IMR-90 (cell line): ENCODE data around the gene PTPN3. TPM values are rescaled to one million over a fixed set of nuclear protein-coding genes. Genes with fewer than 3 reads are reported as not detected.

ENCODE experiments used
- ATAC-seq: fragments of 200-7000 bp; cut with Tn5 transposase; 2 replicates; pipeline ENCODE4 v1.9.1; 2020; ENCODE audit warnings: low read depth, mild to moderate bottlenecking, moderate library complexity
- BruUV-seq: library from RNA; stranded (reverse); fragments of 400-500 nt; replicated peaks from 2 replicates; lab custom pipeline; 2021; lab: Mats Ljungman, UMichigan
- CTCF ChIA-PET: fragments of 300-600 bp; formaldehyde crosslinking; extraction: SDS; loops from one replicate; lab custom pipeline; 2021; ENCODE audit warnings: antibody characterized with exemption; lab: Yijun Ruan, JAX
- POLR2A ChIA-PET: fragments of 300-600 bp; sonication (Branson Sonifier 250); formaldehyde crosslinking; loops from one replicate; lab custom pipeline; 2022; ENCODE audit warnings: antibody characterized with exemption; ENCODE audit not compliant: unreplicated experiment; lab: Charles Lee
- DNase-seq: peaks from one replicate; pipeline ENCODE4 v3.0.0; 2013
- H2AFZ ChIP-seq: replicated peaks from 2 replicates; pipeline ENCODE3; 2013; ENCODE audit warnings: low read length, mild to moderate bottlenecking; ENCODE audit not compliant: poor library complexity
- H2AK5ac ChIP-seq: 2 replicates; pipeline ENCODE4 v1.6.1; 2013; ENCODE audit warnings: low read depth, low read length, inconsistent platforms
- H2AK9ac ChIP-seq: replicated peaks from 2 replicates; pipeline ENCODE3; 2013; ENCODE audit warnings: mild to moderate bottlenecking, low read depth, low read length, moderate library complexity; ENCODE audit not compliant: poor library complexity
- H2BK120ac ChIP-seq: 2 replicates; pipeline ENCODE4 v1.6.1; 2013; ENCODE audit warnings: low read depth, low read length, inconsistent platforms
- H2BK15ac ChIP-seq: 3 replicates; pipeline ENCODE4 v1.6.1; 2013; ENCODE audit warnings: low read depth, low read length, inconsistent platforms
- H2BK20ac ChIP-seq: 2 replicates; pipeline ENCODE4 v1.6.1; 2013; ENCODE audit warnings: low read depth, mild to moderate bottlenecking, inconsistent platforms, low read length, moderate library complexity
- H2BK5ac ChIP-seq: 2 replicates; pipeline ENCODE4 v1.6.1; 2013; ENCODE audit warnings: mild to moderate bottlenecking, low read depth, low read length, inconsistent platforms; ENCODE audit not compliant: poor library complexity, severe bottlenecking
- H3K14ac ChIP-seq: replicated peaks from 2 replicates; pipeline ENCODE4 v1.6.1; 2013; ENCODE audit warnings: low read depth, low read length, inconsistent platforms
- H3K18ac ChIP-seq: 2 replicates; pipeline ENCODE4 v1.6.1; 2013; ENCODE audit warnings: low read depth, low read length, control low read depth
- H3K23ac ChIP-seq: 2 replicates; pipeline ENCODE4 v1.6.1; 2013; ENCODE audit warnings: low read depth, low read length, inconsistent platforms
- H3K27ac ChIP-seq: 2 replicates; pipeline ENCODE4 v1.5.1; 2013; ENCODE audit warnings: mild to moderate bottlenecking, control low read depth, low read length; ENCODE audit not compliant: insufficient read depth
- H3K27me3 ChIP-seq: 2 replicates; pipeline ENCODE4 v1.6.1; 2013; ENCODE audit warnings: low read length; ENCODE audit not compliant: control insufficient read depth, insufficient read depth
- H3K36me3 ChIP-seq: 2 replicates; pipeline ENCODE4 v1.6.1; 2013; ENCODE audit warnings: low read length, mixed read lengths; ENCODE audit not compliant: control insufficient read depth, insufficient read depth
- H3K4ac ChIP-seq: 2 replicates; pipeline ENCODE4 v1.6.1; 2013; ENCODE audit warnings: low read depth, low read length, inconsistent platforms
- H3K4me1 ChIP-seq: 2 replicates; pipeline ENCODE4 v1.6.1; 2013; ENCODE audit warnings: low read length, mixed read lengths; ENCODE audit not compliant: control insufficient read depth, insufficient read depth
- H3K4me2 ChIP-seq: 2 replicates; pipeline ENCODE4 v1.6.1; 2013; ENCODE audit warnings: low read depth, mild to moderate bottlenecking, control low read depth, low read length, moderate library complexity
- H3K4me3 ChIP-seq: 2 replicates; pipeline ENCODE4 v1.5.1; 2013; ENCODE audit warnings: low read depth, mild to moderate bottlenecking, control low read depth, low read length, moderate library complexity; ENCODE audit not compliant: insufficient read depth
- H3K56ac ChIP-seq: 2 replicates; pipeline ENCODE4 v1.6.1; 2013; ENCODE audit warnings: low read length, inconsistent platforms; ENCODE audit not compliant: insufficient read depth; ENCODE audit errors: extremely low read depth
- H3K79me1 ChIP-seq, 2 experiments: 2 replicates each; pipeline ENCODE4 v1.6.1; 2013; ENCODE audit warnings: low read length in 2 of 2, inconsistent platforms in 1 of 2, low read depth in 1 of 2
- H3K9ac ChIP-seq: 2 replicates; pipeline ENCODE4 v1.6.1; 2013; ENCODE audit warnings: low read depth, low read length, control low read depth
- H3K9me1 ChIP-seq: 2 replicates; pipeline ENCODE4 v1.6.1; 2013; ENCODE audit warnings: low read length, inconsistent platforms; ENCODE audit not compliant: insufficient read depth
- H3K9me3 ChIP-seq: 2 replicates; pipeline ENCODE4 v1.6.1; 2013; ENCODE audit warnings: low read length; ENCODE audit not compliant: control insufficient read depth, insufficient read depth
- H4K20me1 ChIP-seq: 2 replicates; pipeline ENCODE4 v1.6.1; 2013; ENCODE audit warnings: low read length, inconsistent platforms; ENCODE audit not compliant: insufficient read depth
- H4K5ac ChIP-seq: 2 replicates; pipeline ENCODE4 v1.6.1; 2013; ENCODE audit warnings: mild to moderate bottlenecking, low read depth, low read length, control low read depth
- H4K8ac ChIP-seq, 2 experiments: 2 replicates each; pipeline ENCODE4 v1.6.1; 2013; ENCODE audit warnings: low read depth in 2 of 2, low read length in 2 of 2, control low read depth in 1 of 2, inconsistent platforms in 1 of 2
- H4K91ac ChIP-seq: 2 replicates; pipeline ENCODE4 v1.6.1; 2013; ENCODE audit warnings: low read depth, low read length, inconsistent platforms; ENCODE audit not compliant: insufficient read depth
- CEBPB ChIP-seq: IDR thresholded peaks from 2 replicates; pipeline ENCODE4 v1.6.1; 2012; ENCODE audit warnings: low read depth, low read length, improper control_type of control experiment
- WGBS, 2 experiments: methylation state at CpG; one replicate each; pipeline versions ENCODE4 v1.1.5 to v1.1.7; 2013; ENCODE audit warnings: missing lambda C conversion rate in 2 of 2; ENCODE audit not compliant: insufficient read length in 1 of 2; ENCODE audit errors: extremely low coverage in 2 of 2; 5-methylcytosine and 5-hydroxymethylcytosine counted together
- dilution Hi-C: fragments of 300-500 bp; cut with HindIII; formaldehyde crosslinking; loops from one replicate; pipeline ENCODE4 v1.14.3; 2018; ENCODE audit warnings: low sequenced_read_pairs; ENCODE audit not compliant: unreplicated experiment
- in situ Hi-C: fragments of 300-500 bp; cut with MboI; formaldehyde crosslinking; loops from 3 replicates; pipeline ENCODE4 v1.14.3; 2019; ENCODE audit warnings: low sequenced_read_pairs, inconsistent platforms, mixed read lengths
- intact Hi-C: fragments of 100-400 bp; cut with micrococcal nuclease; formaldehyde crosslinking; loops from 2 replicates; pipeline ENCODE4 v1.10.0; 2022
- polyA plus RNA-seq, 3 experiments: library from polyadenylated mRNA; depleted of rRNA; stranded (reverse); fragments of >200 nt; gene quantifications; 2 replicates each; pipeline ENCODE4 v1.2.3, GENCODE V29; 2012; ENCODE audit warnings: low replicate concordance in 1 of 3
- total RNA-seq: library from RNA; depleted of rRNA; stranded (reverse); fragments of >200 nt; gene quantifications from 2 replicates; pipeline ENCODE4 v1.2.3, GENCODE V29; 2012

The PTPN3 gene
- total and polyA plus RNA-seq, 2 of the 4 experiments (the other 2 are of a cell fraction) = 0.72 to 0.89 TPM

DNA sequence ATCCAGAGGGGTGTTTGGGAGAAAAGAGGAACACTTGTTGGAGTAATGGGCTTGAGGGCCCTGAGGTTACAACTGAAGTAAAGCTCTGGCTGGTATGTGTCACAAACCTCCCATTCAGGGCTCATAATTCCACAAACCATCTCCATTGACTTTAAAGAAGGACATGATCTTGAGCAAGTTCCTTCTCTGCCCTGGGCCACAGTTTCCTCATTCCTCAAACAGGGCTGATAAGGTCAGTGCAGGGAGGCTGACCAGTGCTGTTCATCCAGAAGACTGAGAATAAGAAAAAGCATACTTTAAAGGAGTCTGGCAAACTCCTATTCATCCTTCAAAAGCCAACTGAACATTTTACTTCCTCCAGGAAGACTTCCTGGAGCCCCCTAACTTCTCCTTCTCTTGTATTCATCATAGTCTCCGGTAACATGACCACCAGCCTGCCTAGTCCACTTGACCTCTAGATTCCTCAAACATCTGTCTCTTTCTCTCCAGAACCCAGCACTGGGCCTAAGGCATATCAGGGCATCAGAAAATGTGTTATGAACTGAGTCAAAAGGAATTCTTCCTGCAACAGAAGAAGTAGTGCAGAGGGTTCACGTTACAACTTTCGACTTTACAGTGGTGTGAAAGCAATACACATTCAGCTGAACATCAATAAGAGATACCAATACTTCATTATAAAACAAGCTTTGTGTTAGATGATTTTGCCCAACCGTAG is 20.7 kb upstream of the PTPN3 start:
- H4K20me1 ChIP-seq = no peaks in the 10 kb centered on the region
- BruUV-seq = no TSS peak
- DNase-seq = no peak
- CTCF ChIA-PET = no interaction called here
- H2AFZ ChIP-seq = no peak overlapping the region
- H3K4me3 ChIP-seq = no peak overlapping the region
- H3K4ac ChIP-seq = no peak overlapping the region
- no peaks in the 10 kb centered on the region for H3K9me3 ChIP-seq
- H3K27ac ChIP-seq = no peak overlapping the region
- no peak overlapping the region for H3K18ac ChIP-seq
- H2AK9ac ChIP-seq = no peak overlapping the region
- ATAC-seq = no peak
- no peaks in the 10 kb centered on the region for H3K36me3 ChIP-seq
- no peaks in the 10 kb centered on the region for H3K9me1 ChIP-seq
- intact Hi-C loops (no loop called here), in situ Hi-C loops (loop anchor here (5.0 kb wide), 1 partner anchor 76 kb away; no protein-coding TSS in a partner anchor), dilution Hi-C loops (no loop called here)
- H3K9ac ChIP-seq = no peak overlapping the region
- no peak overlapping the region for H2BK20ac ChIP-seq
- no peak overlapping the region for H3K23ac ChIP-seq
- H3K27me3 ChIP-seq = peaks cover 22% of the 10 kb centered on the region
- no peak overlapping the region for H4K91ac ChIP-seq
- no peak for TF ChIP-seq CEBPB
- H3K14ac ChIP-seq = no peak overlapping the region
- no peak overlapping the region for H3K56ac ChIP-seq
- H2BK120ac ChIP-seq = no peak overlapping the region
- H2AK5ac ChIP-seq = no peak overlapping the region
- no peak overlapping the region for H3K4me2 ChIP-seq
- H2BK15ac ChIP-seq = no peak overlapping the region
- no peak overlapping the region for H4K5ac ChIP-seq
- no peak overlapping the region for H4K8ac ChIP-seq
- no peaks in the 10 kb centered on the region for H3K4me1 ChIP-seq
- WGBS, 2 experiments = no CpG with 5 or more reads among the region's 4 CpGs
- no peak overlapping the region for H2BK5ac ChIP-seq
- POLR2A ChIA-PET = no interaction called here
- H3K79me1 ChIP-seq = no peaks in the 10 kb centered on the region
